GM19438 (cell line): ENCODE data around the gene PPRC1.
"Not testable (repeated sequence)": the region's sequence is repeated elsewhere in the genome, so short reads cannot be mapped to it uniquely, and the experiment has no call there.

ENCODE experiments used
- ATAC-seq: cut with Tn5 transposase; IDR thresholded peaks from one replicate; pipeline ENCODE4 v1.9.1; 2021; ENCODE audit warnings: low read depth; ENCODE audit not compliant: unreplicated experiment

Gene PPRC1

GRCh38 chr10:102188941-102189898, 56.4 kb downstream of the PPRC1 start:
- not testable (repeated sequence) for ATAC-seq

- ATAC-seq: no peak
Observed at GRCh38 chr10:102191956-102192355, 59.1 kb downstream of the PPRC1 start.

GRCh38 chr10:102195296-102195870, 62.5 kb downstream of the PPRC1 start:
- ATAC-seq: no peak

- no peak for ATAC-seq
Observed at GRCh38 chr10:102196893-102197292, 64.1 kb downstream of the PPRC1 start.

DNA sequence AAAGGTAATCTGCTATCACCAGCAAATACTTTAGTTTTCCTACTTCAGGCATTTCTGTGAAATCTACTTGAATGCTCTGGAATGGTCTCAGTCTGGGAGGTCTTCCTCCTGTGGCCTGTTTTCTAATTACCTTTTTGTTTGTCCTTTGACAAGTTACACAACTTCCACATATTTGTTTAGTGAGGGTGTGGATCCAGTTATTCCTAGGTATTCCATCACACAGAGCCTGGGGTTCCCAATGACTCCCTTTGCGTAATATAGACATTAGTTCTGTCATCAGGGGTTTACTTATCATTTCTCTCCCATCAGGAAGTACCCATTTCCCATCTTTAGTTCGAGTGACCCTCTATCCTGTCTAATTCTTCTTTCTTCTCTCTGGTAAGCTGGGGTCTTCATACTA, 65.2 kb downstream of the PPRC1 start:
- ATAC-seq: no peak
